Testis (tissue), 2 donors: ENCODE measurements around the gene SIX5.

Source experiments
- POLR2A ChIP-seq: fragments of 450-650 bp; IDR thresholded peaks from one replicate; pipeline ENCODE4 v1.6.1; 2017; ENCODE audit warnings: antibody characterized with exemption, mild to moderate bottlenecking, moderate library complexity
- TF ChIP-seq, protein P1 (sequence below), 3 experiments: fragments of 450-650 bp in 2 of 3; fragments of 200-600 bp in 1 of 3; sonication (generic) in 1 of 3; IDR thresholded peaks; one replicate each; pipeline ENCODE4 v1.5.1; 2016 to 2019; ENCODE audit warnings: antibody characterized with exemption in 3 of 3, mild to moderate bottlenecking in 2 of 3, moderate library complexity in 1 of 3

DNA sequence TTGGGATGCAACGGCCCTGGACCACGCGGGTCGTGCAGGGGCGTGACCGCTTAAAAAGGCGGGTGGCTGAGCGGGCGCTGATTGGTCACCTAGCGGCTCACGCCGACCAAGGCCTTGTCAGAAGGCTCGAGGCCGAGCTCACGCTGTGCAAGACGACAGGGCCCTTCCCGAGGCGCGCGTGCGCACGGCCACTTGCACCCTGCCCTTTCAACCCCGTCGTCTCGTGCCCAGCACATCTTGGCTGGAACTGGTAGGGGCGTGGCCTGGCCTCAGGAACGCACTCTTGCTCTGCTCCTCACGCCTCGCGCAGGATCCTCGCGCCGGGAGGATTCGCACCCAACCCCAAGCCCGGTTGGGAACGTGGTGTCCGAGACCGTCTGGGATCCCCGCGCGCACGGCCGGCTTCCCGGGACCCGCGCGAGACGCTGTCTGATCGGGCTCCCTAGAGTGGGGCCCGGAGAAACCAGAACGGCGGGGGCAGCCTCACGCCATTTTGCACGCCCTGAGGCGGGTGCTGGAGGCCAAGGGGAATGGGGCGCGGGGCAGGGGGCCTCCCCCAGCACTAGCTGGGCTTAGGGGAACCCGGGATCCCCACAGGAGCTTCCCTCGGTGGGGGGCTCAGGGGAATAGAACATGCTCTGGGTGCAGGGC, 35.8 kb downstream of the SIX5 start, which contains the start of gene MEIOSIN:
- TF ChIP-seq POLR2A = no peak
- TF ChIP-seq, protein P1, sequence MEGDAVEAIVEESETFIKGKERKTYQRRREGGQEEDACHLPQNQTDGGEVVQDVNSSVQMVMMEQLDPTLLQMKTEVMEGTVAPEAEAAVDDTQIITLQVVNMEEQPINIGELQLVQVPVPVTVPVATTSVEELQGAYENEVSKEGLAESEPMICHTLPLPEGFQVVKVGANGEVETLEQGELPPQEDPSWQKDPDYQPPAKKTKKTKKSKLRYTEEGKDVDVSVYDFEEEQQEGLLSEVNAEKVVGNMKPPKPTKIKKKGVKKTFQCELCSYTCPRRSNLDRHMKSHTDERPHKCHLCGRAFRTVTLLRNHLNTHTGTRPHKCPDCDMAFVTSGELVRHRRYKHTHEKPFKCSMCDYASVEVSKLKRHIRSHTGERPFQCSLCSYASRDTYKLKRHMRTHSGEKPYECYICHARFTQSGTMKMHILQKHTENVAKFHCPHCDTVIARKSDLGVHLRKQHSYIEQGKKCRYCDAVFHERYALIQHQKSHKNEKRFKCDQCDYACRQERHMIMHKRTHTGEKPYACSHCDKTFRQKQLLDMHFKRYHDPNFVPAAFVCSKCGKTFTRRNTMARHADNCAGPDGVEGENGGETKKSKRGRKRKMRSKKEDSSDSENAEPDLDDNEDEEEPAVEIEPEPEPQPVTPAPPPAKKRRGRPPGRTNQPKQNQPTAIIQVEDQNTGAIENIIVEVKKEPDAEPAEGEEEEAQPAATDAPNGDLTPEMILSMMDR (IDR thresholded peaks at IDR 0.05) = no peak
